Activated T-helper 2 cell treated with anti-CD3 and anti-CD28 coated beads, Interferon-gamma antibody, Interleukin-2, Interleukin-4, amounts not matched to agents 10 μg/mL and 5 μg/mL and 100 μg/mL, durations not matched to agents 14 hours and 24 hours and 36 hours (primary cell): ENCODE measurements around the gene TMEM117. TPM values are rescaled to one million over a fixed set of nuclear protein-coding genes. Genes with fewer than 3 reads are reported as not detected.
"Not testable (repeated sequence)": the region's sequence is repeated elsewhere in the genome, so short reads cannot be mapped to it uniquely, and the experiment has no call there.

Experiments used
- DNase-seq: peaks from one replicate; pipeline ENCODE4 v3.0.0; 2021; ENCODE audit warnings: low spot score
- H3K27ac Mint-ChIP-seq: one replicate; pipeline ENCODE4 v1.8.0; 2021; ENCODE audit warnings: mixed read lengths
- H3K27me3 Mint-ChIP-seq: one replicate; pipeline ENCODE4 v1.8.0; 2021; ENCODE audit warnings: low read depth, mixed read lengths
- H3K36me3 Mint-ChIP-seq: one replicate; pipeline ENCODE4 v1.8.0; 2021; ENCODE audit warnings: low read depth, mixed read lengths
- H3K4me1 Mint-ChIP-seq: one replicate; pipeline ENCODE4 v1.8.0; 2021; ENCODE audit warnings: low read depth, mixed read lengths
- H3K4me3 Mint-ChIP-seq: one replicate; pipeline ENCODE4 v1.8.0; 2021; ENCODE audit warnings: low read depth, mild to moderate bottlenecking, moderate library complexity, mixed read lengths
- H3K9me3 Mint-ChIP-seq: one replicate; pipeline ENCODE4 v1.8.0; 2021; ENCODE audit warnings: mixed read lengths
- intact Hi-C: fragments of 100-400 bp; cut with micrococcal nuclease; formaldehyde crosslinking; loops from one replicate; pipeline ENCODE4 v1.15.1; 2023
- total RNA-seq: library from RNA; stranded (reverse); gene quantifications from 2 replicates; pipeline ENCODE4 v1.2.3, GENCODE V29; 2022

The TMEM117 gene
- total RNA-seq, 1 donor from 2014 or later: 1.3 TPM

- Mint-ChIP-seq H3K27me3 (no peaks in the 10 kb centered on the region), H3K4me3 (no peak overlapping the region), H3K9me3 (no peaks in the 10 kb centered on the region), H3K27ac (no peak overlapping the region), H3K36me3 (no peaks in the 10 kb centered on the region), H3K4me1 (no peaks in the 10 kb centered on the region)
- DNase-seq: no peak
- intact Hi-C loops: no loop called here
These were observed 527.1 kb downstream of the TMEM117 start for GRCh38 chr12:44362947-44363346.

GRCh38 chr12:44367136-44367535 lies 531.3 kb downstream of the TMEM117 start:
- H3K4me1 Mint-ChIP-seq: no peaks in the 10 kb centered on the region
- no peaks in the 10 kb centered on the region for H3K9me3 Mint-ChIP-seq
- no peaks in the 10 kb centered on the region for H3K36me3 Mint-ChIP-seq
- no peak overlapping the region for H3K4me3 Mint-ChIP-seq
- no peak for DNase-seq
- H3K27ac Mint-ChIP-seq: no peak overlapping the region
- intact Hi-C loops: no loop called here
- H3K27me3 Mint-ChIP-seq: no peaks in the 10 kb centered on the region

DNA sequence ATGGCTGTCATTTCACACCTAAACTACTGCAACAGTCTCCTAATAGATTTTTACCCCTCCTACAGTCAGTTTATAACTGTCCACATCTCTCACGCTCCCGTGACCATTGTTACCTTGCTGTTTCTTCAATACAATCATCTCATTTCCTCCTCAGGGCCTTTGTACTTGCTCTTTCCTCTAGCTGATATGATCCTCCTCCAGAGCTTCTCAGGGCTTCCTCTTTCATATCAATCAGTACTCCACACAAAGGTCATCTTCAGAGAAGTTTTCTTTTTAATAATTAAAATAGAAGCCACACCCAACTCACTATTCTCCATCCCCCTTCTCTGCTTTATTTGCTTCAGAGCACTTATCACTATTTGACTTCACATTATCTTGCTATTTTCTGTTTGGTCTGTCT lies 532.0 kb downstream of the TMEM117 start:
- Mint-ChIP-seq H3K4me3 (no peak overlapping the region), H3K9me3 (no peaks in the 10 kb centered on the region), H3K27ac (no peak overlapping the region), H3K36me3 (no peaks in the 10 kb centered on the region), H3K27me3 (no peaks in the 10 kb centered on the region), H3K4me1 (no peaks in the 10 kb centered on the region)
- DNase-seq: no peak
- intact Hi-C loops: no loop called here

GRCh38 chr12:44369998-44370397 lies 534.1 kb downstream of the TMEM117 start:
- DNase-seq: no peak
- Mint-ChIP-seq H3K27me3 (no peaks in the 10 kb centered on the region), H3K36me3 (no peaks in the 10 kb centered on the region), H3K27ac (no peak overlapping the region), H3K4me1 (no peaks in the 10 kb centered on the region), H3K4me3 (no peak overlapping the region), H3K9me3 (no peaks in the 10 kb centered on the region)
- intact Hi-C loops: no loop called here

GRCh38 chr12:44370982-44371381 lies 535.1 kb downstream of the TMEM117 start:
- intact Hi-C loops: no loop called here

DNA sequence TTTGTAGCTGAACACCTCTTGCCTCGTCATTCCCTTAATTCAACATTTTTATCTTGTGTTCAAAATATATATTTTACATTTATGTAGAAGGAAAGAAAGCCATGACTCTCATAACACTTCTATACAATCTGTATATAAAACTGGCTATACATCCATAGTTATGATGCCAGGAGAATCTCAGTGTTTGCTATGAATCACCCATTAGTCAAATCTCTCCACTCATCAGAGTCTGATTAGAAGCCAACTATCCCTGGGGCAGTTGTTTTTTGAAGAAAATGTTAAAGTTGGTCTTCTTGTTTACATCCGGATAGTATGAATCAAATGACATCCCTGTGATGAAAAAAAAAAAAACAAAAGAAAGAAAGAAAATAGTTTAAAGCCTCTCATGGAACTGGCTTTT lies 536.4 kb downstream of the TMEM117 start:
- intact Hi-C loops: no loop called here
- H3K27me3 Mint-ChIP-seq: no peaks in the 10 kb centered on the region
- DNase-seq: no peak
- H3K27ac Mint-ChIP-seq: no peak overlapping the region
- no peaks in the 10 kb centered on the region for H3K9me3 Mint-ChIP-seq
- H3K36me3 Mint-ChIP-seq: no peaks in the 10 kb centered on the region
- no peak overlapping the region for H3K4me3 Mint-ChIP-seq
- no peaks in the 10 kb centered on the region for H3K4me1 Mint-ChIP-seq

More at GRCh38 chr12:44370982-44371381, 535.1 kb downstream of the TMEM117 start:
- H3K4me1 Mint-ChIP-seq: no peaks in the 10 kb centered on the region
- H3K27ac Mint-ChIP-seq: no peak overlapping the region
- H3K27me3 Mint-ChIP-seq: no peaks in the 10 kb centered on the region
- no peaks in the 10 kb centered on the region for H3K36me3 Mint-ChIP-seq
- no peak overlapping the region for H3K4me3 Mint-ChIP-seq
- H3K9me3 Mint-ChIP-seq: no peaks in the 10 kb centered on the region
- DNase-seq: no peak

- intact Hi-C loops: no loop called here
- no peaks in the 10 kb centered on the region for H3K36me3 Mint-ChIP-seq
- H3K27me3 Mint-ChIP-seq: no peaks in the 10 kb centered on the region
- no peak overlapping the region for H3K27ac Mint-ChIP-seq
- no peak for DNase-seq
- H3K9me3 Mint-ChIP-seq: no peaks in the 10 kb centered on the region
- no peak overlapping the region for H3K4me3 Mint-ChIP-seq
- H3K4me1 Mint-ChIP-seq: no peaks in the 10 kb centered on the region
These were observed 539.8 kb downstream of the TMEM117 start for GRCh38 chr12:44375694-44376093.

- H3K36me3 Mint-ChIP-seq: no peaks in the 10 kb centered on the region
- no peaks in the 10 kb centered on the region for H3K4me1 Mint-ChIP-seq
- H3K9me3 Mint-ChIP-seq: no peaks in the 10 kb centered on the region
- H3K27me3 Mint-ChIP-seq: no peaks in the 10 kb centered on the region
- no peak overlapping the region for H3K27ac Mint-ChIP-seq
- intact Hi-C loops: no loop called here
- DNase-seq: no peak
- no peak overlapping the region for H3K4me3 Mint-ChIP-seq
These were observed 541.7 kb downstream of the TMEM117 start for GRCh38 chr12:44377443-44378187.

- H3K27ac Mint-ChIP-seq, H3K4me3 Mint-ChIP-seq, intact Hi-C loops, DNase-seq, H3K27me3 Mint-ChIP-seq, H3K4me1 Mint-ChIP-seq, H3K9me3 Mint-ChIP-seq, H3K36me3 Mint-ChIP-seq: not testable (repeated sequence)
These were observed 543.2 kb downstream of the TMEM117 start for GRCh38 chr12:44379113-44379512.

GRCh38 chr12:44379831-44380230 lies 544.0 kb downstream of the TMEM117 start:
- H3K4me3 Mint-ChIP-seq: no peak overlapping the region
- intact Hi-C loops: no loop called here
- H3K9me3 Mint-ChIP-seq: no peaks in the 10 kb centered on the region
- H3K36me3 Mint-ChIP-seq: no peaks in the 10 kb centered on the region
- no peak for DNase-seq
- H3K27me3 Mint-ChIP-seq: no peaks in the 10 kb centered on the region
- no peak overlapping the region for H3K27ac Mint-ChIP-seq
- H3K4me1 Mint-ChIP-seq: no peaks in the 10 kb centered on the region

DNA sequence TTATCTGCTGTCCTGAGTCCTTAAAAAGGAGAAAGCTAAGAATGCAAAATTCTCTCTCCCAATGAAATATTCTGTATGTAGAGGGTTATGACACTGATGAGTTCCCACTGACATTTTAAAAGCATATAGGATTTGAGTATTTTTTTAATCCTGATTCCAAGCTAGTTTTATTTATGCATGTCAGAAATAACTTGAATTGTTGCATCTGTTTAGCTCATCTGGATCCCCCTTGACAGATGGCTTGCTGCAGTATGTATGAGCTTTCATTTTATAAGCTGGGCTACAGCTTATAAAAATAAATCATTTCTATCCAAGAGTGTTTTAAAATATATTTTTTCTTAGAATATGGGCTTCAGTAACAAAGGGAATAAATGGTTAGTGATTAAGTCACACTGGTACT lies 545.0 kb downstream of the TMEM117 start:
- Mint-ChIP-seq H3K4me3 (no peak overlapping the region), H3K9me3 (no peaks in the 10 kb centered on the region), H3K27ac (no peak overlapping the region)

GRCh38 chr12:44381341-44381740 lies 545.5 kb downstream of the TMEM117 start:
- intact Hi-C loops: no loop called here
- Mint-ChIP-seq H3K9me3 (no peaks in the 10 kb centered on the region), H3K4me1 (no peaks in the 10 kb centered on the region), H3K27ac (no peak overlapping the region), H3K36me3 (no peaks in the 10 kb centered on the region), H3K4me3 (no peak overlapping the region), H3K27me3 (no peaks in the 10 kb centered on the region)
- DNase-seq: no peak

More for the DNA sequence above, 545.0 kb downstream of the TMEM117 start:
- Mint-ChIP-seq H3K4me1 (no peaks in the 10 kb centered on the region), H3K27me3 (no peaks in the 10 kb centered on the region), H3K36me3 (no peaks in the 10 kb centered on the region)
- intact Hi-C loops: no loop called here
- no peak for DNase-seq

- Mint-ChIP-seq H3K27ac (no peak overlapping the region), H3K27me3 (no peaks in the 10 kb centered on the region), H3K4me1 (no peaks in the 10 kb centered on the region), H3K36me3 (no peaks in the 10 kb centered on the region), H3K9me3 (no peaks in the 10 kb centered on the region), H3K4me3 (no peak overlapping the region)
- intact Hi-C loops: no loop called here
- no peak for DNase-seq
These were observed 548.3 kb downstream of the TMEM117 start for GRCh38 chr12:44384136-44384535.

DNA sequence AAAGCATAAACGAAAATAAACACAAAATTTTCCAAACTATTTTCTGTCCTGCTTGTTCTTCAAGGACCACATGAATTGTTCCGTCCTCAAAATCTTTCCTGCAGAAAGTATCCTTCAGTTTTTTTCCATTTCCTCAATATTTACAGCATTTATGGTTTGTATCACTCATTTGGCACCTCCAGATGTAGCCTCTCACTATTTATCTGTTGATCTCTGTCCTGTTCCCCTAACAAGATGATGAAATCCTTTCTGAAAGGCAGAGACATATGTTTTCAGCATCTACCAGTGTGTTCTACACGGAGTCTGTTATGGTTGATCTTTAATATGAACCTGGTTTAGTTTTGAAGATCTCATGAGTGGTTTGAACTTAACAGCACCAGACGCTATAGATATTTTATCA lies 550.1 kb downstream of the TMEM117 start:
- Mint-ChIP-seq H3K9me3 (no peaks in the 10 kb centered on the region), H3K4me1 (no peaks in the 10 kb centered on the region), H3K36me3 (no peaks in the 10 kb centered on the region), H3K4me3 (no peak overlapping the region), H3K27me3 (no peaks in the 10 kb centered on the region), H3K27ac (no peak overlapping the region)
- intact Hi-C loops: no loop called here
- DNase-seq: no peak
